ENCODE data around the gene RNH1. TPM values are rescaled to one million over a fixed set of nuclear protein-coding genes. Genes with fewer than 3 reads are reported as not detected.
A peak's percentile ranks its signal among the peaks of the same experiment; 100 is the strongest.

The RNH1 gene
- total RNA-seq, 1 experiment from 2014 or later: 345 TPM

DNA sequence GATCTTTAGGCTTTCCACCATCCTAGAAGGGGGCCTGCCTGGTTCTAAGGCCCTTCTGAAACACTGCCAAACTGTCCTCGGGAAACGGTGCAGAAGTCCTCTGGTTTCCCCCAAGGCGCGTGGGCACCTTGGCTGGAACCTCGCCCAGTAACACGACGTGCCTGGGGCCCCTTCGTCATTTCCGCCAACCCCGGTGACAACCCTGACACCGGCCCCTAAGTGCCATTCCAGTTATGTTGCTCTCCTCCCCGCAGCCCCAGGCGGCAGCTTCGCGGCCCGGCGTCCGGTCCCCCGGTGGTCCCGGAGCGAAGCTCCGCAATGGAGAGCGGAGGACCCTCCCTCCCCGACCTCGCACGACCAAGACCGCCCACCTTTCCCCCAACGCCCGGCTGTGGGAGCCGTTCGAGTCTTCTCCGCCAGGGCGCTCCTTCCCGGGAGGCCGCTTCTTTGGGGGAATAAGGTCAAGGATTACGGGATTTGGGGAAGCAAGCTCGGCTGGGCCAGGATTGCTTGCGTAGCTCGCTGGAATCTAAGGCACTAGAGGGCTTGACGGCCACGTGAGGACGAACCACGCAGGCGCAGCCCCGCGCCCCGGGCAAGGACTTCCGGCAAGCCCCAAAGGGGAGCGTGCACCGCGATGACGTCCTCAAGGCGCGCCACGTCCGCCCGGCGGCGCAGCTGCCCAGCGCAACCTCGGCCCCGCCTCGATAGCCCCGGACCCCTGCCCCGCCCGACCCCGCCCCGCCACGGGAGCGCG is 626 bp downstream of the RNH1 start:
- peak; percentile 88 for ATAC-seq

GRCh38 chr11:504994-505344 is 2.1 kb downstream of the RNH1 start:
- H3K9me3 ChIP-seq (ENCODE audit: control insufficient read depth, insufficient read depth, low read depth, low read length): no peaks in the 10 kb centered on the region
- peak overlapping the region; percentile 99 for H3K27ac ChIP-seq (ENCODE audit: low read length)
- no TSS peak for BruUV-seq (replicated peaks)
- intact Hi-C loops (cut with micrococcal nuclease; ENCODE audit: unreplicated experiment) (no loop called here), in situ Hi-C loops (cut with HindIII; ENCODE audit: low pct_unique_long_range_greater_than_20kb, low sequenced_read_pairs) (no loop called here)
- CTCF ChIA-PET: interaction anchor here (0.6 to 1.0 kb wide), 2 partner anchors 13 to 32 kb away, joined by 3 read pairs; no protein-coding TSS in a partner anchor
- DNase-seq (ENCODE audit: low read depth, low spot score) (no peak), ATAC-seq (no peak)
- peak overlapping the region; percentile 83 to 94 for H3K4me3 ChIP-seq (ENCODE audit: low read depth in 2 of 2, low read length in 2 of 2)
- no peaks in the 10 kb centered on the region for H3K27me3 ChIP-seq (ENCODE audit: control insufficient read depth, insufficient read depth, low read length)
- peaks cover 24% of the 10 kb centered on the region for H3K4me1 ChIP-seq (ENCODE audit: control insufficient read depth, insufficient read depth, low read length)
- POLR2A ChIA-PET: interaction anchor here (0.6 kb wide), 3 partner anchors 59 to 141 kb away, joined by 4 to 5 read pairs (median 4); no protein-coding TSS in a partner anchor
- H3K36me3 ChIP-seq (ENCODE audit: control insufficient read depth, insufficient read depth, low read length): peaks cover 7% of the 10 kb centered on the region; the same call in 1 of the 2 replicates
- TF ChIP-seq TCF7L2 (IDR thresholded peaks at IDR 0.05; ENCODE audit: low read depth, low read length): no peak
- TF ChIP-seq SIN3A (IDR thresholded peaks at IDR 0.05; ENCODE audit: borderline replicate concordance, insufficient read depth, low read depth, low read length): no peak
- TF ChIP-seq, protein P1, sequence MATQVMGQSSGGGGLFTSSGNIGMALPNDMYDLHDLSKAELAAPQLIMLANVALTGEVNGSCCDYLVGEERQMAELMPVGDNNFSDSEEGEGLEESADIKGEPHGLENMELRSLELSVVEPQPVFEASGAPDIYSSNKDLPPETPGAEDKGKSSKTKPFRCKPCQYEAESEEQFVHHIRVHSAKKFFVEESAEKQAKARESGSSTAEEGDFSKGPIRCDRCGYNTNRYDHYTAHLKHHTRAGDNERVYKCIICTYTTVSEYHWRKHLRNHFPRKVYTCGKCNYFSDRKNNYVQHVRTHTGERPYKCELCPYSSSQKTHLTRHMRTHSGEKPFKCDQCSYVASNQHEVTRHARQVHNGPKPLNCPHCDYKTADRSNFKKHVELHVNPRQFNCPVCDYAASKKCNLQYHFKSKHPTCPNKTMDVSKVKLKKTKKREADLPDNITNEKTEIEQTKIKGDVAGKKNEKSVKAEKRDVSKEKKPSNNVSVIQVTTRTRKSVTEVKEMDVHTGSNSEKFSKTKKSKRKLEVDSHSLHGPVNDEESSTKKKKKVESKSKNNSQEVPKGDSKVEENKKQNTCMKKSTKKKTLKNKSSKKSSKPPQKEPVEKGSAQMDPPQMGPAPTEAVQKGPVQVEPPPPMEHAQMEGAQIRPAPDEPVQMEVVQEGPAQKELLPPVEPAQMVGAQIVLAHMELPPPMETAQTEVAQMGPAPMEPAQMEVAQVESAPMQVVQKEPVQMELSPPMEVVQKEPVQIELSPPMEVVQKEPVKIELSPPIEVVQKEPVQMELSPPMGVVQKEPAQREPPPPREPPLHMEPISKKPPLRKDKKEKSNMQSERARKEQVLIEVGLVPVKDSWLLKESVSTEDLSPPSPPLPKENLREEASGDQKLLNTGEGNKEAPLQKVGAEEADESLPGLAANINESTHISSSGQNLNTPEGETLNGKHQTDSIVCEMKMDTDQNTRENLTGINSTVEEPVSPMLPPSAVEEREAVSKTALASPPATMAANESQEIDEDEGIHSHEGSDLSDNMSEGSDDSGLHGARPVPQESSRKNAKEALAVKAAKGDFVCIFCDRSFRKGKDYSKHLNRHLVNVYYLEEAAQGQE (IDR thresholded peaks at IDR 0.05; ENCODE audit: insufficient read depth in 1 of 2, low read depth in 2 of 2, low read length in 1 of 2): no peak
- no peak for TF ChIP-seq POLR2AphosphoS5 (IDR thresholded peaks at IDR 0.05; ENCODE audit: low read depth, low read length)

More for the DNA sequence above, 626 bp downstream of the RNH1 start:
- H3K4me1 ChIP-seq (ENCODE audit: control insufficient read depth, insufficient read depth, low read length): peaks cover 24% of the 10 kb centered on the region
- no peaks in the 10 kb centered on the region for H3K9me3 ChIP-seq (ENCODE audit: control insufficient read depth, insufficient read depth, low read depth, low read length)
- POLR2A ChIA-PET: interaction anchor here (0.6 to 1.2 kb wide), 7 partner anchors 12 to 154 kb away, joined by 3 to 11 read pairs (median 5); partner anchors contain the start of gene SIGIRR
- H3K27me3 ChIP-seq (ENCODE audit: control insufficient read depth, insufficient read depth, low read length): no peaks in the 10 kb centered on the region
- TF ChIP-seq CTCF (IDR thresholded peaks at IDR 0.05) (no peak), TCF7L2 (IDR thresholded peaks at IDR 0.05; ENCODE audit: low read depth, low read length) (no peak), POLR2AphosphoS5 (IDR thresholded peaks at IDR 0.05; ENCODE audit: low read depth, low read length) (peak; percentile 70; the same call in 1 of the 2 replicates)
- TF ChIP-seq, protein P1 (IDR thresholded peaks at IDR 0.05; ENCODE audit: insufficient read depth in 1 of 2, low read depth in 2 of 2, low read length in 1 of 2): no peak; a peak in 2 of 4 replicates
- intact Hi-C loops (cut with micrococcal nuclease; ENCODE audit: unreplicated experiment): no loop called here
- in situ Hi-C loops (cut with HindIII; ENCODE audit: low pct_unique_long_range_greater_than_20kb, low sequenced_read_pairs): no loop called here
- H3K4me3 ChIP-seq (ENCODE audit: low read depth in 2 of 2, low read length in 2 of 2): peak overlapping the region; percentile 83 to 94
- peaks cover 2% of the 10 kb centered on the region; the same call in 1 of the 2 replicates for H3K36me3 ChIP-seq (ENCODE audit: control insufficient read depth, insufficient read depth, low read length)
- no TSS peak for BruUV-seq (replicated peaks)
- CTCF ChIA-PET: interaction anchor here (0.6 to 0.8 kb wide), 2 partner anchors 8 to 325 kb away, joined by 4 to 14 read pairs; no protein-coding TSS in a partner anchor
- peak overlapping the region; percentile 99 for H3K27ac ChIP-seq (ENCODE audit: low read length)
- DNase-seq (ENCODE audit: low read depth, low spot score): peak; percentile 91

All from Panc1 (cell line).